ENCODE results near the gene FBXO21.
"Not testable (repeated sequence)": the region's sequence is repeated elsewhere in the genome, so short reads cannot be mapped to it uniquely, and the experiment has no call there.

The FBXO21 gene

GRCh38 chr12:117190210-117190781 is at the start of gene FBXO21:
Gene FBXO21 (minus strand): TSS chr12:117190470. CDS start chr12:117190456, 14 bp downstream.
- H3K27me3 ChIP-seq (ENCODE audit: insufficient read depth, low read length) = peaks cover 7% of the 10 kb centered on the region
- H3K4me1 ChIP-seq (ENCODE audit: control insufficient read depth, insufficient read depth, low read length, unreplicated experiment) = peaks cover 8% of the 10 kb centered on the region
- H3K79me2 ChIP-seq (ENCODE audit: control insufficient read depth, insufficient read depth, low read length, unreplicated experiment) = peaks cover 14% of the 10 kb centered on the region
- H3K4me3 ChIP-seq (ENCODE audit: low read depth, low read length) = peak within 1 kb of the TSS; percentile 93
- H2AFZ ChIP-seq (ENCODE audit: low read length, unreplicated experiment) = peak within 1 kb of the TSS; percentile 96
- peaks cover 10% of the 10 kb centered on the region; the same call in 1 of the 2 replicates for H3K36me3 ChIP-seq (ENCODE audit: insufficient read depth, low read length)
- H3K27ac ChIP-seq (ENCODE audit: low read depth, low read length) = no peak within 1 kb of the TSS

- Histone ChIP-seq H3K79me2 (ENCODE audit: control insufficient read depth, insufficient read depth, low read length, unreplicated experiment) (no peaks in the 10 kb centered on the region), H3K27me3 (ENCODE audit: insufficient read depth, low read length) (peaks cover 62% of the 10 kb centered on the region), H3K27ac (ENCODE audit: low read depth, low read length) (no peak overlapping the region), H3K36me3 (ENCODE audit: insufficient read depth, low read length) (no peaks in the 10 kb centered on the region), H3K4me3 (ENCODE audit: low read depth, low read length) (no peak overlapping the region), H2AFZ (ENCODE audit: low read length, unreplicated experiment) (no peak overlapping the region), H3K4me1 (ENCODE audit: control insufficient read depth, insufficient read depth, low read length, unreplicated experiment) (no peaks in the 10 kb centered on the region)
Measured at GRCh38 chr12:117236456-117237001, 46.3 kb upstream of the FBXO21 start.

GRCh38 chr12:117235261-117235660 is 45.0 kb upstream of the FBXO21 start:
- Histone ChIP-seq H3K79me2 (ENCODE audit: control insufficient read depth, insufficient read depth, low read length, unreplicated experiment) (no peaks in the 10 kb centered on the region), H3K27ac (ENCODE audit: low read depth, low read length) (no peak overlapping the region), H2AFZ (ENCODE audit: low read length, unreplicated experiment) (no peak overlapping the region), H3K27me3 (ENCODE audit: insufficient read depth, low read length) (peaks cover 58% of the 10 kb centered on the region), H3K4me3 (ENCODE audit: low read depth, low read length) (no peak overlapping the region), H3K36me3 (ENCODE audit: insufficient read depth, low read length) (no peaks in the 10 kb centered on the region), H3K4me1 (ENCODE audit: control insufficient read depth, insufficient read depth, low read length, unreplicated experiment) (no peaks in the 10 kb centered on the region)

GRCh38 chr12:117234441-117234840 is 44.2 kb upstream of the FBXO21 start:
- Histone ChIP-seq H3K4me3 (ENCODE audit: low read depth, low read length) (no peak overlapping the region), H3K27ac (ENCODE audit: low read depth, low read length) (no peak overlapping the region)

GRCh38 chr12:117231750-117232149 is 41.5 kb upstream of the FBXO21 start:
- no peak overlapping the region for H3K4me3 ChIP-seq (ENCODE audit: low read depth, low read length)
- no peak overlapping the region for H3K27ac ChIP-seq (ENCODE audit: low read depth, low read length)
- no peak overlapping the region for H2AFZ ChIP-seq (ENCODE audit: low read length, unreplicated experiment)
- H3K27me3 ChIP-seq (ENCODE audit: insufficient read depth, low read length) = peaks cover 32% of the 10 kb centered on the region; the same call in 1 of the 2 replicates
- H3K36me3 ChIP-seq (ENCODE audit: insufficient read depth, low read length) = no peaks in the 10 kb centered on the region
- H3K4me1 ChIP-seq (ENCODE audit: control insufficient read depth, insufficient read depth, low read length, unreplicated experiment) = no peaks in the 10 kb centered on the region
- H3K79me2 ChIP-seq (ENCODE audit: control insufficient read depth, insufficient read depth, low read length, unreplicated experiment) = no peaks in the 10 kb centered on the region

More at GRCh38 chr12:117234441-117234840, 44.2 kb upstream of the FBXO21 start:
- no peak overlapping the region for H2AFZ ChIP-seq (ENCODE audit: low read length, unreplicated experiment)
- H3K4me1 ChIP-seq (ENCODE audit: control insufficient read depth, insufficient read depth, low read length, unreplicated experiment) = no peaks in the 10 kb centered on the region
- peaks cover 52% of the 10 kb centered on the region for H3K27me3 ChIP-seq (ENCODE audit: insufficient read depth, low read length)
- no peaks in the 10 kb centered on the region for H3K79me2 ChIP-seq (ENCODE audit: control insufficient read depth, insufficient read depth, low read length, unreplicated experiment)
- no peaks in the 10 kb centered on the region for H3K36me3 ChIP-seq (ENCODE audit: insufficient read depth, low read length)

GRCh38 chr12:117228239-117228638 is 38.0 kb upstream of the FBXO21 start:
- H3K79me2 ChIP-seq (ENCODE audit: control insufficient read depth, insufficient read depth, low read length, unreplicated experiment) = no peaks in the 10 kb centered on the region
- no peaks in the 10 kb centered on the region for H3K36me3 ChIP-seq (ENCODE audit: insufficient read depth, low read length)
- H3K4me3 ChIP-seq (ENCODE audit: low read depth, low read length) = no peak overlapping the region
- no peak overlapping the region for H2AFZ ChIP-seq (ENCODE audit: low read length, unreplicated experiment)
- H3K27ac ChIP-seq (ENCODE audit: low read depth, low read length) = no peak overlapping the region
- no peaks in the 10 kb centered on the region for H3K4me1 ChIP-seq (ENCODE audit: control insufficient read depth, insufficient read depth, low read length, unreplicated experiment)
- H3K27me3 ChIP-seq (ENCODE audit: insufficient read depth, low read length) = peaks cover 13% of the 10 kb centered on the region; the same call in 1 of the 2 replicates

- H3K4me1 ChIP-seq (ENCODE audit: control insufficient read depth, insufficient read depth, low read length, unreplicated experiment) = no peaks in the 10 kb centered on the region
- H3K27ac ChIP-seq (ENCODE audit: low read depth, low read length) = no peak overlapping the region
- no peak overlapping the region for H3K4me3 ChIP-seq (ENCODE audit: low read depth, low read length)
- no peaks in the 10 kb centered on the region for H3K36me3 ChIP-seq (ENCODE audit: insufficient read depth, low read length)
- H3K27me3 ChIP-seq (ENCODE audit: insufficient read depth, low read length) = 0 out of 2 replicates have a peak, but pooled peaks cover 9% of the 10 kb centered on the region
- no peak overlapping the region for H2AFZ ChIP-seq (ENCODE audit: low read length, unreplicated experiment)
- no peaks in the 10 kb centered on the region for H3K79me2 ChIP-seq (ENCODE audit: control insufficient read depth, insufficient read depth, low read length, unreplicated experiment)
Measured at GRCh38 chr12:117227000-117227653, 36.9 kb upstream of the FBXO21 start.

- no peaks in the 10 kb centered on the region for H3K36me3 ChIP-seq (ENCODE audit: insufficient read depth, low read length)
- H3K4me1 ChIP-seq (ENCODE audit: control insufficient read depth, insufficient read depth, low read length, unreplicated experiment) = no peaks in the 10 kb centered on the region
- H2AFZ ChIP-seq (ENCODE audit: low read length, unreplicated experiment) = no peak overlapping the region
- no peaks in the 10 kb centered on the region for H3K79me2 ChIP-seq (ENCODE audit: control insufficient read depth, insufficient read depth, low read length, unreplicated experiment)
- H3K27me3 ChIP-seq (ENCODE audit: insufficient read depth, low read length) = 0 out of 2 replicates have a peak, but pooled peaks cover 3% of the 10 kb centered on the region
- no peak overlapping the region for H3K27ac ChIP-seq (ENCODE audit: low read depth, low read length)
- H3K4me3 ChIP-seq (ENCODE audit: low read depth, low read length) = no peak overlapping the region
Measured at GRCh38 chr12:117226505-117226904, 36.2 kb upstream of the FBXO21 start.

- Histone ChIP-seq H3K36me3 (ENCODE audit: insufficient read depth, low read length) (no peaks in the 10 kb centered on the region), H3K79me2 (ENCODE audit: control insufficient read depth, insufficient read depth, low read length, unreplicated experiment) (no peaks in the 10 kb centered on the region), H3K27ac (ENCODE audit: low read depth, low read length) (no peak overlapping the region), H3K4me3 (ENCODE audit: low read depth, low read length) (no peak overlapping the region), H2AFZ (ENCODE audit: low read length, unreplicated experiment) (no peak overlapping the region), H3K27me3 (ENCODE audit: insufficient read depth, low read length) (0 out of 2 replicates have a peak, but pooled peaks cover 3% of the 10 kb centered on the region), H3K4me1 (ENCODE audit: control insufficient read depth, insufficient read depth, low read length, unreplicated experiment) (no peaks in the 10 kb centered on the region)
Measured at GRCh38 chr12:117225179-117225578, 34.9 kb upstream of the FBXO21 start.

- H3K36me3 ChIP-seq (ENCODE audit: insufficient read depth, low read length); H3K4me3 ChIP-seq (ENCODE audit: low read depth, low read length); H3K27ac ChIP-seq (ENCODE audit: low read depth, low read length); H2AFZ ChIP-seq (ENCODE audit: low read length, unreplicated experiment); H3K79me2 ChIP-seq (ENCODE audit: control insufficient read depth, insufficient read depth, low read length, unreplicated experiment); H3K4me1 ChIP-seq (ENCODE audit: control insufficient read depth, insufficient read depth, low read length, unreplicated experiment): not testable (repeated sequence)
- H3K27me3 ChIP-seq (ENCODE audit: insufficient read depth, low read length) = peaks cover 30% of the 10 kb centered on the region
Measured at GRCh38 chr12:117220947-117221346, 30.7 kb upstream of the FBXO21 start.

- no peak overlapping the region for H2AFZ ChIP-seq (ENCODE audit: low read length, unreplicated experiment)
- H3K4me3 ChIP-seq (ENCODE audit: low read depth, low read length) = no peak overlapping the region
- H3K27ac ChIP-seq (ENCODE audit: low read depth, low read length) = no peak overlapping the region
- H3K79me2 ChIP-seq (ENCODE audit: control insufficient read depth, insufficient read depth, low read length, unreplicated experiment) = no peaks in the 10 kb centered on the region
- H3K4me1 ChIP-seq (ENCODE audit: control insufficient read depth, insufficient read depth, low read length, unreplicated experiment) = no peaks in the 10 kb centered on the region
- peaks cover 51% of the 10 kb centered on the region for H3K27me3 ChIP-seq (ENCODE audit: insufficient read depth, low read length)
- no peaks in the 10 kb centered on the region for H3K36me3 ChIP-seq (ENCODE audit: insufficient read depth, low read length)
Measured at GRCh38 chr12:117218149-117218548, 27.9 kb upstream of the FBXO21 start.

All from ACC112 (cell line).